Fibroblast of pulmonary artery (primary cell): ENCODE data around the gene CEP120.
"Not testable (repeated sequence)": the region's sequence is repeated elsewhere in the genome, so short reads cannot be mapped to it uniquely, and the experiment has no call there.

Source experiments
- DNase-seq: peaks from one replicate; pipeline ENCODE4 v3.0.0-alpha.2; 2010; ENCODE audit warnings: low read depth
- H3K4me3 ChIP-seq: replicated peaks from 2 replicates; pipeline ENCODE4 v1.5.1; 2011; ENCODE audit warnings: low read depth, mild to moderate bottlenecking, control low read depth, low read length, moderate library complexity
- TF ChIP-seq, protein P1 (sequence below): IDR thresholded peaks from 2 replicates; pipeline ENCODE4 v1.5.1; 2011; ENCODE audit warnings: mild to moderate bottlenecking, control low read depth, low read length, inconsistent platforms; ENCODE audit errors: missing control alignments

CEP120 gene

DNA sequence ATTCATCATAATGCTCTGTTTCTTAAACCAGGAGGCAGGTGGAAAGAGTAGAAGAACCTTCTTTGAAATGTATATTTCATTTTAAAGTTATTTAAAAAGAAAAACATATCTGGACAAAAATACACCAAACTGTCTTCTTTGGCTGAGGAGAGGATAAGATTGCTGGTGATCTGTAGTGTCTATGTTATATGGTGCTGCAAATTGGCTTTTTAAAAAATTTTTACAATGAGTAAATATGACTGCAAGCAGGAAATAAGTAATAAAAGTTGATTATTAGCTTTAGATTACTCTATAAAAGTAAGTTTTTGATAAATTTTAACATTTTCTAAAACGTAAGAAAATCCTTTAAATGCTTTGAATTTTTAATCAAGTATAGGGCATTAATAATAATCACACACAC is 64.9 kb downstream of the CEP120 start:
- TF ChIP-seq, protein P1, sequence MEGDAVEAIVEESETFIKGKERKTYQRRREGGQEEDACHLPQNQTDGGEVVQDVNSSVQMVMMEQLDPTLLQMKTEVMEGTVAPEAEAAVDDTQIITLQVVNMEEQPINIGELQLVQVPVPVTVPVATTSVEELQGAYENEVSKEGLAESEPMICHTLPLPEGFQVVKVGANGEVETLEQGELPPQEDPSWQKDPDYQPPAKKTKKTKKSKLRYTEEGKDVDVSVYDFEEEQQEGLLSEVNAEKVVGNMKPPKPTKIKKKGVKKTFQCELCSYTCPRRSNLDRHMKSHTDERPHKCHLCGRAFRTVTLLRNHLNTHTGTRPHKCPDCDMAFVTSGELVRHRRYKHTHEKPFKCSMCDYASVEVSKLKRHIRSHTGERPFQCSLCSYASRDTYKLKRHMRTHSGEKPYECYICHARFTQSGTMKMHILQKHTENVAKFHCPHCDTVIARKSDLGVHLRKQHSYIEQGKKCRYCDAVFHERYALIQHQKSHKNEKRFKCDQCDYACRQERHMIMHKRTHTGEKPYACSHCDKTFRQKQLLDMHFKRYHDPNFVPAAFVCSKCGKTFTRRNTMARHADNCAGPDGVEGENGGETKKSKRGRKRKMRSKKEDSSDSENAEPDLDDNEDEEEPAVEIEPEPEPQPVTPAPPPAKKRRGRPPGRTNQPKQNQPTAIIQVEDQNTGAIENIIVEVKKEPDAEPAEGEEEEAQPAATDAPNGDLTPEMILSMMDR: no peak
- no peak overlapping the region for H3K4me3 ChIP-seq

DNA sequence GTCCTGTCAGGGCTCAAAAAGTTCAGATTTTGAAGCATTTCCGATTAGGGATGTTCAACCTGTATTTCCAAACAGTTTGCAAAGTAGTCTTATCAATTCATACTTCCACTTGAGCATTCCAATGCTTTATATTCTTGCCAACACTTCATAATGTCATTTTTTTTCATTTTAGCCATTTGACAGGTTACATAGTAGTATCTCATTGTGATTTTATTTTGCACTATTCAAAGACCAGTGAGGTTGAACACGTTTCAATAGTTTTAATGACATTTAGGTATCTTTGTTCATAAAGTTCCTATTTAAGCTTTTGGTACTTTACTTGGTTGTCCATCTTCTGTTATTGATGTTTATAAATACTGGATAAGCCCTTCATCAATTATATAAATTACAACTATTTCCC is 71.4 kb downstream of the CEP120 start:
- no peak overlapping the region for H3K4me3 ChIP-seq
- DNase-seq: no peak
- TF ChIP-seq, protein P1: no peak

More for the DNA sequence above, 64.9 kb downstream of the CEP120 start:
- DNase-seq: no peak

DNA sequence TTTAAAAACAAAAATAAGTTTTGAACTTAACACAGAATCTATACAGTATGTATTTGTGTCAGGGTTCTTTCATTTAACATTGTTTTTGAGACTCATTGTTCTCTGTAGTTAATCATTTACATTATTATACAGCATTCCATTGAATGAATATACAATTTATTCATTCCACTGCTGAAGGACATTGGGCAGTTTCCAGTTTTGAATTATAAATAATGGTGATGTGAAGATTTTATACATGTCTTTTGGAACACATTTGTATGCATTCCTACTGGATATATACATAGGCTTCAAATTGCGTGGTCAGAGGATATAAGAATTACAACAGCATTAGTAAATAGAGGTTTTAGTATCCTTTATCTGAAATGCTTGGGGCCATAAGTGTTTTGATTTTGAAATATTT is 72.0 kb downstream of the CEP120 start:
- TF ChIP-seq, protein P1: no peak
- H3K4me3 ChIP-seq: no peak overlapping the region
- no peak for DNase-seq

DNA sequence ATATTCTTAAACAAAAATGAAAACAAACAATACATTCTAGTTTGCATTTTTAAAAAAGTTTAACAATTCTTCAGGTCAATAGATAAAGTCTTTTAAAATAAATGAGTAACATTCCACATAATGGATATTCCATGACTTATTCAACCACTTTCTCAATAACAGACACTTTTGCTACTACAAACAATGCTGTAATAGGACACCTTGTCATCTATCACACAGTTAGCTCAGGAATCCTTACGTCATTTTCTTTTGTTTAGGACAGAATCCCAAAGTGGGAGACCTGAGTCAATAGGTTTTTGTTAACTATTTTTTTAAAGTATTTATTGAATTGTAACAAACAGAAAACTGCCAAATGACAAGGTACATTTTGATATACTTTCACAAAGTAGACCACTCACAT is 72.5 kb downstream of the CEP120 start:
- peak; percentile 16 for DNase-seq
- TF ChIP-seq, protein P1: no peak

DNA sequence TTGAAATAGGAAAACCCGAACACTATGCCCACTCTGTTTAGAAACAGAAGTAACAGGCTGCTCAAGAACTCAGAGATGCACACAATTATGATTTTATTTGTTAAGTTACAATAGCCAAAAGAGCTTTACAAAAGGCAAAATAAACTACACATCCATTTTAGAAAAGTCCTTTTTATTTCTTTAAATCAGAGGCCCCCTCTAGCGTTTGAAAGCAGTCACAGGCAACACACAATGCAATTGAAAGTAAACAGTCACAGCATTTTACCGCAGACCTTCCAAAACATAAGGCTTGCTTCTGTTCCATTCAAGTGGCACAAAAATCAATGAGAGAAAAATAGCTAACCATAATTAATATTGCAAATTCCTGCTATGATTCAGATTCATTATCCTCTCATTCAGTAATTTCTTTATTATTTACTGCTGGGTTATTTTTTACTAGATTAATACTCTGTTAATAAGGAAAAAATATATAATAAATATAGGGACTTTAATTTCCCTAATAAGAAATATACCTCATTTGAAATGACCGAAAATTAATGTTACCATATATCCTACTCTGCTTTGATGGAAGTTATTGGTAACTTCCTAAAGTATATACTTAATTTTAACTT is 78.3 kb downstream of the CEP120 start:
- TF ChIP-seq, protein P1: peak; percentile 85
- H3K4me3 ChIP-seq: no peak overlapping the region
- peak; percentile 70 for DNase-seq

More for the DNA sequence above, 72.5 kb downstream of the CEP120 start:
- no peak overlapping the region for H3K4me3 ChIP-seq

DNA sequence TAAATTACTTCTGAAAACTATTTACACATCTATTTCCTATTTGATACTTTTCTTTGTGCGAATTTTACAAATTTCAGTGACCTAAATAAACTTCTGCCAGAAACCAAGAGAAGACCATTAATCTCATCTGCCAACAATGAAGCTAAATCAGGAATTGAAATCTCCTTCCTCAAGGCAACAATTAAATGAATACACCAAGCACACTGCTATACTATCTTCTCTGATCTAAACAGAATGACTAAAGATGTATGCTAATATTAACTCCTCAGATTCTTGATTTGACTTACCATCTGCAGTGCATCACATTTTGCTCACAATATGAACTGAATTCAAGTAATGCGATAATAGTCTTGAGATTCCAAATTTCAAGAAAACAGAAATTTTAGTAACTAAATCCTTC is 82.3 kb downstream of the CEP120 start:
- TF ChIP-seq, protein P1: no peak
- no peak for DNase-seq
- H3K4me3 ChIP-seq: no peak overlapping the region

DNA sequence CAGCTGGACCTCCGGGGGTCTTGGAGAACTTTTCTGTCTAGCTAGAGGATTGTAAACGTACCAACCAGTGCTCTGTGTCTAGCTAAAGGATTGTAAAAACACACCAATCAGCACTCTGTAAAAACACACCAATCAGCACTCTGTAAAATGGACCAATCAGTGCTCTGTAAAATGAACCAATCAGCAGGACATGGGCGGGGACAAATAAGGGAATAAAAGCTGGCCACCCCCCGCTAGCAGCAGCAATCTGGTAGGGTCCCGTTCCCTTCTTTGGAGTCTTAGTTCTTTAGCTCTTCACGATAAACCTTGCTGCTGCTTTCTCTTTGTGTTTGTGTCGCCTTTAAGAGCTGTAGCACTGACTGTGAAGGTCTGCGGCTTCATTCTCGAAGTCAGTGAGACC is 114.8 kb downstream of the CEP120 start:
- not testable (repeated sequence) for H3K4me3 ChIP-seq, DNase-seq
